Fibroblast of lung (primary cell): Measurements from ENCODE around the gene ST6GALNAC3.

ENCODE experiments used
- CTCF ChIP-seq, 2 donors: IDR thresholded peaks in 1 of 2; conservative IDR thresholded peaks in 1 of 2; 1 replicate in 1 of 2; 2 replicates in 1 of 2; pipeline ENCODE4 v1.5.1; 2011 to 2012; ENCODE audit warnings: low read length in 2 of 2, control low read depth in 1 of 2, inconsistent platforms in 1 of 2, low read depth in 1 of 2, mild to moderate bottlenecking in 1 of 2
- EZH2 ChIP-seq: IDR thresholded peaks from 2 replicates; pipeline ENCODE4 v1.5.1; 2012; ENCODE audit warnings: low read length, control low read depth, mild to moderate bottlenecking; ENCODE audit errors: missing control alignments

DNA sequence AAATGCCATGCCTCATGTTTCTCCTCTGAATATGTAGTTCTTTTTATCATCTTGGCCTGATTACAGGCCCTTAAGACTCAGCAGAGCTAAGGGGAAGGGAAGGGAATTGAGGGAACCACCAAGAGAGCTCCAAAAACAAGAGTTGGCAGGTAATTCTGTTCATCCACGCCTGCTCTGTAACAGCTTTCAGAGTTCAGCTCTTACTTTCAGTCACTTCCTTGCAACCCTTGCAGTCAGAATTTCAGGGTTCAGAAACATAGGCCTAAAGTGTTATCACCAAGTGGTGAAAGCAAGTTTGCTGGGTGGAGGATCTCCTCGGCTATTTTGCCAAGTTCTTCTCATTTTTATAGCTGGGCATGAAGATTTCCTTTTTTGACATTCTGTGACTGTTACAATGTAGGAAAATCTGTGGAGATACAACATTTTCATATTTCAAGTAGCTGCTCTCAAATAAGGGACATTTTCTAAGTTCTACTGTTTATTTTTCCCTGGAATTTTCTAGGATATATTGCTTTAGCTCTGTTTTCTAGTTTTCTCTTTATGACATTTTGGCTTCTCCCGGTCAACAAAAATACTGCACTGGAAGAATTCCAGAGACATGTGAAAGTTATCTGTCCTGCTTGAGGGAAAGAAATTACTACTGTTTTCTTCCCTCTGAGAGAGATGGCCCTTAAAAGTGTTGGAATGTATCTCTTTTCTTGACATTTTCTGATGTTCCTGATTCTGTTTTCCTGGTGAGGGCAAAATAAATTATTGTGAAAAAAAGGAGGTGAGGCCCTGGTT lies 540.9 kb downstream of the ST6GALNAC3 start:
- TF ChIP-seq CTCF (conservative IDR thresholded peaks at IDR 0.05 in 1 of 2, IDR thresholded peaks at IDR 0.05 in 1 of 2; ENCODE audit: low read depth in 1 of 2, low read length in 2 of 2) (no peak), EZH2 (no peak)
